Activated CD4-positive, alpha-beta T cell treated with anti-CD3 and anti-CD28 coated beads, Interleukin-10, Interleukin-2, amounts not matched to agents 100 ng/mL and 50 ng/mL, durations not matched to agents 16 hours and 8 hours (primary cell): ENCODE data around the gene ARHGAP44.
"Not testable (repeated sequence)": the region's sequence is repeated elsewhere in the genome, so short reads cannot be mapped to it uniquely, and the experiment has no call there.

Source experiments
- DNase-seq: peaks from one replicate; pipeline ENCODE4 v3.0.0-alpha.2; 2020

Gene ARHGAP44

GRCh38 chr17:12826431-12826830 is 37.1 kb downstream of the ARHGAP44 start:
- no peak for DNase-seq

- DNase-seq, result no peak
Measured at GRCh38 chr17:12830777-12831247, 41.5 kb downstream of the ARHGAP44 start.

- no peak for DNase-seq
Measured at GRCh38 chr17:12831839-12832238, 42.5 kb downstream of the ARHGAP44 start.

- DNase-seq, result no peak
Measured at GRCh38 chr17:12839042-12839441, 49.7 kb downstream of the ARHGAP44 start.

- no peak for DNase-seq
Measured at GRCh38 chr17:12842936-12843335, 53.6 kb downstream of the ARHGAP44 start.

- no peak for DNase-seq
Measured at GRCh38 chr17:12850996-12851395, 61.7 kb downstream of the ARHGAP44 start.

GRCh38 chr17:12851901-12852435 is 62.7 kb downstream of the ARHGAP44 start:
- no peak for DNase-seq

GRCh38 chr17:12853921-12854320 is 64.6 kb downstream of the ARHGAP44 start:
- DNase-seq, result no peak

- no peak for DNase-seq
Measured at GRCh38 chr17:12856416-12856815, 67.1 kb downstream of the ARHGAP44 start.

GRCh38 chr17:12857592-12857991 is 68.3 kb downstream of the ARHGAP44 start:
- no peak for DNase-seq

- no peak for DNase-seq
Measured at GRCh38 chr17:12859520-12859919, 70.2 kb downstream of the ARHGAP44 start.

- no peak for DNase-seq
Measured at GRCh38 chr17:12865769-12866168, 76.5 kb downstream of the ARHGAP44 start.

GRCh38 chr17:12866244-12866643 is 76.9 kb downstream of the ARHGAP44 start:
- DNase-seq, result no peak

- no peak for DNase-seq
Measured at GRCh38 chr17:12867726-12868125, 78.4 kb downstream of the ARHGAP44 start.

GRCh38 chr17:12873415-12874125 is 84.3 kb downstream of the ARHGAP44 start:
- not testable (repeated sequence) for DNase-seq

- peak; percentile 9 for DNase-seq
Measured at GRCh38 chr17:12877953-12878669, 88.8 kb downstream of the ARHGAP44 start.

GRCh38 chr17:12879096-12879495 is 89.8 kb downstream of the ARHGAP44 start:
- DNase-seq, result not testable (repeated sequence)

- DNase-seq, result no peak
Measured at GRCh38 chr17:12883472-12883871, 94.2 kb downstream of the ARHGAP44 start.

GRCh38 chr17:12887088-12887487 is 97.8 kb downstream of the ARHGAP44 start:
- no peak for DNase-seq

GRCh38 chr17:12896180-12896785 is 107.0 kb downstream of the ARHGAP44 start:
- DNase-seq, result no peak

- no peak for DNase-seq
Measured at GRCh38 chr17:12898110-12898509, 108.8 kb downstream of the ARHGAP44 start.

- no peak for DNase-seq
Measured at GRCh38 chr17:12899604-12900003, 110.3 kb downstream of the ARHGAP44 start.

- DNase-seq, result no peak
Measured at GRCh38 chr17:12900474-12900873, 111.2 kb downstream of the ARHGAP44 start.

GRCh38 chr17:12902046-12902445 is 112.7 kb downstream of the ARHGAP44 start:
- no peak for DNase-seq
